PC-9 (cell line): ENCODE results near the gene MYMX. TPM values are rescaled to one million over a fixed set of nuclear protein-coding genes. Genes with fewer than 3 reads are reported as not detected.
A peak's percentile ranks its signal among the peaks of the same experiment; 100 is the strongest.

Experiments used
- BruUV-seq: library from RNA; stranded (reverse); fragments of 400-500 nt; replicated peaks from 2 replicates; lab custom pipeline; 2021; lab: Mats Ljungman, UMichigan
- CTCF ChIA-PET: fragments of 300-600 bp; sonication (Branson Sonifier 250); formaldehyde crosslinking; loops from one replicate; lab custom pipeline; 2022; ENCODE audit warnings: antibody characterized with exemption; lab: Charles Lee
- POLR2A ChIA-PET: fragments of 300-600 bp; sonication (Branson Sonifier 250); formaldehyde crosslinking; loops from one replicate; lab custom pipeline; 2022; ENCODE audit warnings: antibody characterized with exemption; ENCODE audit not compliant: unreplicated experiment; lab: Charles Lee
- DNase-seq, 2 experiments: peaks; one replicate each; pipeline versions ENCODE4 v3.0.0 to v3.0.0-alpha.2; 2015 to 2022; ENCODE audit warnings: mixed read lengths in 1 of 2
- H2AFZ ChIP-seq: fragments of 200-600 bp; sonication (generic); 2 replicates; pipeline ENCODE4 v1.8.1; 2017; ENCODE audit warnings: antibody characterized with exemption
- H3F3A ChIP-seq: fragments of 200-600 bp; sonication (generic); 2 replicates; pipeline ENCODE4 v1.8.1; 2017; ENCODE audit warnings: antibody characterized with exemption, mild to moderate bottlenecking, low read depth; ENCODE audit not compliant: insufficient read depth
- H3K27ac ChIP-seq: fragments of 200-600 bp; sonication (generic); 2 replicates; pipeline ENCODE4 v1.6.1; 2016; ENCODE audit warnings: mixed run types
- H3K27me3 ChIP-seq: fragments of 200-600 bp; sonication (generic); 2 replicates; pipeline ENCODE4 v1.6.1; 2016; ENCODE audit warnings: low read depth, mixed run types; ENCODE audit not compliant: insufficient read depth
- H3K36me3 ChIP-seq: fragments of 200-600 bp; sonication (generic); 2 replicates; pipeline ENCODE4 v1.6.1; 2016; ENCODE audit warnings: low read depth, mixed run types
- H3K4me1 ChIP-seq: fragments of 200-600 bp; sonication (generic); replicated peaks from 2 replicates; pipeline ENCODE4 v1.6.1; 2016; ENCODE audit warnings: mixed run types; ENCODE audit not compliant: insufficient read depth
- H3K4me2 ChIP-seq: fragments of 200-600 bp; sonication (generic); 2 replicates; pipeline ENCODE4 v1.6.1; 2017; ENCODE audit warnings: mixed run types
- H3K4me3 ChIP-seq: fragments of 200-600 bp; sonication (generic); 2 replicates; pipeline ENCODE4 v1.6.1; 2016; ENCODE audit warnings: mixed run types
- H3K79me2 ChIP-seq: fragments of 200-600 bp; sonication (generic); 2 replicates; pipeline ENCODE4 v1.6.1; 2017; ENCODE audit warnings: low read depth, mixed run types
- H3K9me2 ChIP-seq: fragments of 200-600 bp; sonication (generic); 2 replicates; pipeline ENCODE4 v1.8.1; 2017; ENCODE audit warnings: mild to moderate bottlenecking; ENCODE audit not compliant: insufficient read depth
- H3K9me3 ChIP-seq: fragments of 200-600 bp; sonication (generic); 2 replicates; pipeline ENCODE4 v1.8.1; 2016; ENCODE audit warnings: low read depth; ENCODE audit not compliant: insufficient read depth
- H4K20me1 ChIP-seq: fragments of 200-600 bp; sonication (generic); 2 replicates; pipeline ENCODE4 v1.8.1; 2017; ENCODE audit not compliant: insufficient read depth
- CTCF ChIP-seq: fragments of 200-600 bp; sonication (generic); conservative IDR thresholded peaks from 2 replicates; pipeline ENCODE4 v1.6.1; 2017; ENCODE audit warnings: mixed run types, antibody characterized with exemption, mild to moderate bottlenecking, moderate library complexity
- EZH2 ChIP-seq: fragments of 200-600 bp; sonication (generic); IDR thresholded peaks from 2 replicates; pipeline ENCODE4 v1.8.0; 2017; ENCODE audit warnings: antibody characterized with exemption, low read depth
- intact Hi-C: fragments of 100-400 bp; cut with micrococcal nuclease; formaldehyde crosslinking; loops from one replicate; pipeline ENCODE4 v1.10.0; 2022; ENCODE audit not compliant: unreplicated experiment
- total RNA-seq: library from RNA; stranded (reverse); gene quantifications from 2 replicates; pipeline ENCODE4 v1.2.3, GENCODE V29; 2021

Gene MYMX
- total RNA-seq, 1 experiment from 2014 or later: not detected

- intact Hi-C loops: no loop called here
- H4K20me1 ChIP-seq: no peaks in the 10 kb centered on the region
- no peak overlapping the region for H3K4me2 ChIP-seq
- no peak overlapping the region for H3K27ac ChIP-seq
- H3K4me3 ChIP-seq: no peak overlapping the region
- H3K4me1 ChIP-seq: peaks cover 31% of the 10 kb centered on the region
- H3K36me3 ChIP-seq: no peaks in the 10 kb centered on the region
- CTCF ChIA-PET: interaction anchor here (0.6 kb wide), 1 partner anchor 51 kb away, joined by 4 read pairs; no protein-coding TSS in a partner anchor
- H3K27me3 ChIP-seq: no peaks in the 10 kb centered on the region
- H3K79me2 ChIP-seq: no peaks in the 10 kb centered on the region
- BruUV-seq: no TSS peak
- DNase-seq: no peak
- POLR2A ChIA-PET: no interaction called here
- no peak overlapping the region for H2AFZ ChIP-seq
- no peaks in the 10 kb centered on the region for H3K9me3 ChIP-seq
- H3F3A ChIP-seq: peaks cover 22% of the 10 kb centered on the region
- H3K9me2 ChIP-seq: no peaks in the 10 kb centered on the region
- TF ChIP-seq EZH2: no peak
Measured at GRCh38 chr6:44202332-44202971, 14.3 kb upstream of the MYMX start.

GRCh38 chr6:44202972-44203750 is 13.6 kb upstream of the MYMX start:
- ChIA-PET POLR2A (no interaction called here), CTCF (interaction anchor here (0.6 kb wide), 1 partner anchor 50 kb away, joined by 4 read pairs; no protein-coding TSS in a partner anchor)
- TF ChIP-seq CTCF (no peak), EZH2 (no peak)
- Histone ChIP-seq H3F3A (peaks cover 22% of the 10 kb centered on the region), H3K36me3 (no peaks in the 10 kb centered on the region), H3K27me3 (no peaks in the 10 kb centered on the region), H3K4me3 (no peak overlapping the region), H3K4me2 (peak overlapping the region; percentile 51), H2AFZ (no peak overlapping the region), H3K9me2 (no peaks in the 10 kb centered on the region), H3K4me1 (peaks cover 31% of the 10 kb centered on the region), H4K20me1 (no peaks in the 10 kb centered on the region), H3K27ac (peak overlapping the region; percentile 14; the same call in 1 of the 2 replicates), H3K9me3 (no peaks in the 10 kb centered on the region), H3K79me2 (no peaks in the 10 kb centered on the region)
- DNase-seq: peak in 1 of 2 experiments; percentile 59
- BruUV-seq: no TSS peak
- intact Hi-C loops: no loop called here

GRCh38 chr6:44203955-44204354 is 12.8 kb upstream of the MYMX start:
- no peaks in the 10 kb centered on the region for H3K27me3 ChIP-seq
- TF ChIP-seq CTCF: no peak
- no peak for TF ChIP-seq EZH2
- peaks cover 31% of the 10 kb centered on the region for H3K4me1 ChIP-seq
- H3K9me3 ChIP-seq: no peaks in the 10 kb centered on the region
- H3K36me3 ChIP-seq: no peaks in the 10 kb centered on the region
- DNase-seq: peak; percentile 35 to 86
- no peaks in the 10 kb centered on the region for H3K9me2 ChIP-seq
- 0 out of 2 replicates have a peak overlapping the region, but pooled peaks have one; percentile 10 for H3K27ac ChIP-seq
- POLR2A ChIA-PET: interaction anchor here (0.7 kb wide), 1 partner anchor 258 kb away, joined by 6 read pairs; no protein-coding TSS in a partner anchor
- intact Hi-C loops: no loop called here
- peaks cover 22% of the 10 kb centered on the region for H3F3A ChIP-seq
- H3K79me2 ChIP-seq: no peaks in the 10 kb centered on the region
- BruUV-seq: no TSS peak
- H3K4me3 ChIP-seq: no peak overlapping the region
- CTCF ChIA-PET: interaction anchor here (0.8 kb wide), 1 partner anchor 13 kb away, joined by 3 read pairs; no protein-coding TSS in a partner anchor
- H2AFZ ChIP-seq: no peak overlapping the region
- H4K20me1 ChIP-seq: no peaks in the 10 kb centered on the region
- H3K4me2 ChIP-seq: peak overlapping the region; percentile 51
